Posterior cingulate gyrus (tissue), 11 donors: ENCODE data around the gene IFNK.
A peak's percentile ranks its signal among the peaks of the same experiment; 100 is the strongest.
"Not testable (repeated sequence)": the region's sequence is repeated elsewhere in the genome, so short reads cannot be mapped to it uniquely, and the experiment has no call there.

Source experiments
- DNase-seq, 10 donors: peaks; one replicate each; pipeline versions ENCODE4 v3.0.0 to v3.0.0-alpha.2; 2020 to 2021; ENCODE audit warnings: mixed read lengths in 3 of 10
- intact Hi-C: fragments of 100-400 bp; cut with DNase I; formaldehyde crosslinking; loops from one replicate; pipeline ENCODE4 v1.15.1; 2023

The IFNK gene, protein sequence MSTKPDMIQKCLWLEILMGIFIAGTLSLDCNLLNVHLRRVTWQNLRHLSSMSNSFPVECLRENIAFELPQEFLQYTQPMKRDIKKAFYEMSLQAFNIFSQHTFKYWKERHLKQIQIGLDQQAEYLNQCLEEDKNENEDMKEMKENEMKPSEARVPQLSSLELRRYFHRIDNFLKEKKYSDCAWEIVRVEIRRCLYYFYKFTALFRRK

DNA sequence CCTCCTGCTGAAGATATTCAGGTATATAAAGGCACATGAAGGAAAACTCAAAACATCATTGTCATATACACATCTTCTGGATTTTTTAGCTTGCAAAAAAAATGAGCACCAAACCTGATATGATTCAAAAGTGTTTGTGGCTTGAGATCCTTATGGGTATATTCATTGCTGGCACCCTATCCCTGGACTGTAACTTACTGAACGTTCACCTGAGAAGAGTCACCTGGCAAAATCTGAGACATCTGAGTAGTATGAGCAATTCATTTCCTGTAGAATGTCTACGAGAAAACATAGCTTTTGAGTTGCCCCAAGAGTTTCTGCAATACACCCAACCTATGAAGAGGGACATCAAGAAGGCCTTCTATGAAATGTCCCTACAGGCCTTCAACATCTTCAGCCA is at the start of gene IFNK:
TSS of gene IFNK (plus strand) at position 55 of the 400 bp plus-strand sequence. CDS start at position 102, 47 bp downstream.
- no peak for DNase-seq
- intact Hi-C loops, result loop anchor here (10.0 kb wide), 1 partner anchor 99 kb away; no protein-coding TSS in a partner anchor

DNA sequence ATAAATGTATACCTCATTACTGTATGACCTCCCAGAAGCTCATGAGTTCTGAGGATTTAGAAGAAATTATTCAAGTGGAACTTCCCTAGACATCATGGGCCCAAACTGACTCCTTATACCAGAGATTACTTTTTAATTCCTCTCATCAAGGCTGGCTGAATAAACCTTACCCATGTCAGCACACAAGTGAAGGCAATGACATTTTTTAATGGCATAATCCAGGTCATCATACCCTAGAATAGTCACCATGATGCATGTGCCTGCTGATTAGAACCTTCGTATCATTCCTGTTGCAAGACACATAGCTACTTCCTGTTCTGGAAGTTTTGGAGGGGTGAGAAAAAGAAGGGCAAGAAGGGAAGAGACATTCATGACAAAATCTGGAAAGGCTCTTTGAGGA is 49.8 kb upstream of the IFNK start:
- DNase-seq, result no peak
- intact Hi-C loops, result no loop called here

DNA sequence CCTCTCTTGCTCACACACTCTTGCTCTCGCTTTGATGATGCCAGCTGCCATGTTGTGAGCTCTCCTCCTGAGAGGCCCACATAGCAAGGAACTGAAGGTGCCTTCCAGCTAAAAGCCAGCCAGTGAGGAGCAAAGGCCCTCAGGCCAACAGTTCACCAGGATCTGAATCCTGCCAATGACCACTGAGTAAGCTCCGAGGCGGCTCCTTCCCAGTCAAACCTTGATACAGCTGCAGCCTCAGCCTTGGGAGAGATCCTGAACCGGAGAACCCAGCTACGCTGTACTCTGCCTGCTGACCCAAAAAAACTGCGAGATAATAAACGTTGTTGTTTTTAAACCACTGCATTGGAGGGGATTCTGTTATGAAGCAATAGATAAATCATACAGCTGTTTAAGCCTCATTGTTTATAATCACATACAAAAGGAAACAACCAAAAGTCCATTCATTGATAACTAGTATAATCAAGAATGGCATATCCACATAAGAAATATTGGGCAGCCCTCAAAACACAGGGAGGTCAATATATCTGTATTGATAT is 49.0 kb upstream of the IFNK start:
- DNase-seq, result peak in 1 of 10 donors; percentile 32
- intact Hi-C loops, result no loop called here

DNA sequence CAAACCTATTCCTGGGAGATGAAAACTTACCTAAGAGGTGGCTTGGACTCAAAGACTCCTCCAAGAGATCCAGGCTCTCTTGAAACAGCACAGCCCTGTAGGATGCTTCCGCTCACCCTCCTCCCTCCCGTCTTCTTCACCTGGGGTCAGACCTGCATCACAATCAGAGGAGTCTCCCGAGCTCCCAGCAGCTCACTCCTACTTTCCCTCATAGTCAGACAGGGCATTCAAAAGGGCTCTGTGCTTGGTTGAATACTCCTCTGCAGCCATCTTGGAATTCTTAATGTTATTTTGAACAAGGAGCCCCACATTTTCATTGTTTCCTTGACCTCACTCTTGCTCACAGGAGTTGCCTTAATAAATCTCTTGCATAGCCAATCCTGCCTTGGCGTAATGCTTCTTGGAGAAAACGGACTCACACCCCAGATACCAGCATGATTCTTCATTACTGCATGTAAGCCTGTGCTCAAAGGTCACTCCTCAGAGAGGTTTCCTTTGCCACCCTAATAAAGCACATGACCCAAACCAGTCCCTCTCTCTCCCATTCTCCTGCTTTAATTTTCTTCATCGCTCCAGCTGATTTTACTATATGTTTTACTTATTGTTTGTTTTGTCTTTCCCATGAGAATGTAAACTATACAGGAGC is 47.1 kb upstream of the IFNK start:
- peak in 1 of 10 donors; percentile 36 for DNase-seq
- intact Hi-C loops, result no loop called here

DNA sequence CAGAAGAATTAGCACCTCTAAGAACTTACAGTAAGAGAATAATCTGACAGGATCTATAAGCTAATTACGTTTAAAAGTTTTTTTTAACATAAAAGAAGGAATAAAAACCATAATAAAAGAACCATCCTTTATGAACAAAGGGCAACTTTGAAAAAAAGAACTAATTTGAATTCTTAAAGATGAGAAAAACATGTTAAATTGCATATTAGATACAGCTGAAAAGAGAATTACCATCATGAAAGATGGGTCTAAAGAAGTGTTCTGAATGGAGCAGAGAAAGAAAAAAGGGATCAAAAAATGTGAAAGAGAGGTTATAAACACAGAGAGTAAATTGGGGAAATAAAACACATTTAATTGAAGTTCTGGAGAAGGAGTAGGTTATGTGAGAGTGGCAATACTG is 45.8 kb upstream of the IFNK start:
- DNase-seq, result no peak
- intact Hi-C loops, result no loop called here

DNA sequence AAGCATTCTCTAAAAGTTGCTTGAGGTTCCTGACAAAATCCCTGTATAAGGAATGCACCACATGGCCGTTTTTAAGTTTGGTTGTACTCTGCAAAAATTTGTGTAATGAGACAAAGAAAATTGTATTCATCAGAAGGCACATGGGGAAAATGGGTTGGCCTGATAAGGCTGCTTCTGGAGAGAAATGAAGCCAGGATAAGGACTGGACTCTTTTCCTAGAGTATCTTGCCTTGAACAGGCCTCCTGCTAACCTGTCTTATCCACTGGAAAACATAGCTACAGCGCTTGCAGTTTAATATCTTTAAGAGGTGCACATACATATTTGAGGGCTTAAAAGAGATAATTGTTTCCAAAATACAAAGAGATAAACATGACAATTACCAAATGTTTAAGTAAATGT is 41.4 kb upstream of the IFNK start:
- no peak for DNase-seq
- intact Hi-C loops, result no loop called here

DNA sequence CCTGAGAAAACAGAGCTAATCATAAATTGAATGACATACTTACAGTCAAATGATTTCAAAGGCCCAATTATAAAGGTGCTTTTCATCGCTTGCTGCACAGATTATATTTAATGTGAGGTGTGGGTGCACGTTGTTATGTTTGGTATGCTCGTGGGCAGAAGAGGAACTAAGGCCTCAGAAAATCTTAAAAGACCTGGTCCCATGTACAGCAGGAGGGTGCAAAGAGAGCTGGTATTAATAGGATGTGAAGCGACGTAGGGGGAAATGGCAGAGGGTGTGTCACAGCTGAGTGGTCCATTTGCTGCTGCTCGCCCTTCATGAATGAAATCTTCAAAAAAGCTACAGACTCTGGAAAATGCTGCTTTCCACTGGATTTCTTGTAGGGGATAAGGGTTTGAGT is 40.5 kb upstream of the IFNK start:
- intact Hi-C loops, result no loop called here
- DNase-seq, result peak in 1 of 10 donors; percentile 30

DNA sequence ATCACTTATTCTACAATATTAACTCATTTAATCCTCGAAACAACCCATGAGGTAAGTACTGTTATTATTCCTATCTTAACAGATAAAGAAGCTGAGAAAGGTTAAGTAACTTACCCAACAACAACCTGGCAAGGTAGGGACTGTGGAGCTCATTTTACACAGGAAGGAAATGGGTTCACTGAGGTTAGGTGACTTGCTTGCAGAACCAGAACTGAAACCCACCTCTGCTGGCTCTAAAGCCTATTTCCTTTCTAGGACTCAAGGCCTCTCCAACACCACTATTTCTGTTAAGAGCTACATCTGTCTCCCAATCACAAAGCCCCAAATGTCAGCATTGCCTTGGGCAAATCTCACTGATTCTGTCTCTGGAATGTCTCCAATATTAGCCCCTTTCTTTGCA is 38.9 kb upstream of the IFNK start:
- intact Hi-C loops, result no loop called here
- DNase-seq, result no peak

DNA sequence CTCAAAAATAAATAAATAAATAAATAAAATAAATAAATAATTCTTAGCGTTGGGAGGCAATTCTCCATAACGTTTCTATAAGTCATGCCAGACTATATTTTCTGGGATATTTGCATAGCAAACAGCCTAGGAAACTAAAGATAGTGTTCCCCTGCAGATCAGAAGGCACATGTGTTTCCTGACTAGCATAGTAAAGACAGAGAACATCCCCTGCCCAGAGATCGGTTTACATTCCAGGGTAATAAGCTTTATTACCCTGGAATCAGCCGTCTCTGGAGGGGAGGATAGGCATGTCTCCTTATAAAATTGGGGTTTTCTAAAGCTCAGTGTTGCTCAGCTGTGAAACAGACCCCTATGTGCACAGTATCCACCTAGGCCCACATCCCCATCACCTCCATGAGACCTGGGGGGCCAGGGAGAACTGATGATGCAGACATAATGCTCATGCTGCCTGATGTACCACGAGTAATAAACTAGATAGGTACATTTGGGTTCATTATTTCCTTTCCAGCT is 36.9 kb upstream of the IFNK start:
- DNase-seq, result no peak
- intact Hi-C loops, result no loop called here

DNA sequence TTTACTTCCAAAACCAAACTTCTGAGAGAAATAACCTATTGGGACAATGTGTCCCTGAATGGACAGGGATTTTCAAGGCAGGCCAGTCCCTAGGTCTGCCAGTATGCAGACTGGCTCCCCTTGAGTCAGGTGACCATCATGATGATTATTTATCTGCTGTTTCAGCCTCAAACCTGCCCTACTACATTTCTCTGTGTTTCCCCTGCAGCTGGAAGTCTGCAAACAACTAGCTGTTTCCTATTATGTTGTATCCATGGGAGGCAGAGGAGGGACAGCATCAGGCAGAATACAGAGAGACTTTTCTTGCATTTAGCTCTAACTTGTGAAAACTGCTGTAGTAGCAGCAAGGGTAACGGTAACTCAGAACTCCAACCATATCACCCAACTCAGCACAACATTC is 36.2 kb upstream of the IFNK start:
- intact Hi-C loops, result no loop called here
- no peak for DNase-seq

DNA sequence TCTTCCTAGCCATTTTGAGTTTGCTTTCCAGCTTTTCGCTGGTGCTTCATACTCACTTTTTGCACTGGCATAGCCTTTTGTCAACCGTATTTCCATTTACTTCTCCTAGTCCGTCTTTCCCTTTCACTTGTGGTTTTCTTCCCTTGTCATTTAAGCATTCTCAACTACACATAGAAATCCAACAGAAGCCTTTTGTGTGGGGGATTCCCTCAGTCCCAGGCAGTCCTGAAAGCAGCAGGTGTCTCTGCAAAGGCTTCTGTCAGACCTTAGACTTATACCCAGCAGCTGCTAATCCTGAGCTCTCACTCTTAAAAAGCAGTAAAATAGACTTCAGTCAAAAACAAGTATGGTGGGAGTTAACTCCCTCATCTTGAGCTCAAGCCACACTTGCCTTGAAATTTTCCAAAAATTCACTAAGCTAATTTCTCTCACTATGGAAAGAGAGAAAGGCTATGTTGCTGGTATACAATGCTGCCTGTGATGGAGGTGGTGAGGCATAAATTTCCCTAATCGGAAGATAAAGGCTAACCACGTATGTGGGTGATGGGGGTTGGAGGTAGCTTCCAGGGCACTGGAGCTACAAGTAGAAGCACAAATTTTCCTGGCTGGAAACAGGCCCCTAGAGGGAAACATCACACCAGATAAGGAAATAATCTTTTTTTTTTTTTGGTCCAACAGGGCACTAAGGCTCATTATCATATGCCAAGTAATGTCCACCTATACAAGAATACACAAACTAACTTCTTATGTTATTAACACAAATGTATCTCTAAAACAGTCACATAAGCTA is 34.8 kb upstream of the IFNK start:
- intact Hi-C loops, result no loop called here
- DNase-seq, result no peak

DNA sequence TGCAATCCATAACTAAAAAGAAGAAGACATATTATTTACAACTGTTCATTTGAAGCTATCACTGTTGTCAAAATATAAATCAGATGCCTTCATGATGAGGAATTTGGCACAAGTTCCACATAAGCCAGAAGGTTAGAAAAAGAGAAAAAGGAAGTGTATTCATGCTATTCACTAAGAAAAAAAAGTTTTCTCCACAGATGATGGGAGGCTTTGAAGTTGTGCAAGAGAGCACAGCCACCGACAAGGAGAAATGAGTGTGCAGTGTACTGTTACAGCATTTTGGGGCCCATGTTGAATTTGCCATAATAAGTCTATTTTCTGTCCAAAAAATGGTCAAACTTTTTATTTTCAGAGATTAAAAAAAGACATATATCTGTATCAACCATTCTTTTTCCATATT is 32.9 kb upstream of the IFNK start:
- no peak for DNase-seq
- intact Hi-C loops, result no loop called here

DNA sequence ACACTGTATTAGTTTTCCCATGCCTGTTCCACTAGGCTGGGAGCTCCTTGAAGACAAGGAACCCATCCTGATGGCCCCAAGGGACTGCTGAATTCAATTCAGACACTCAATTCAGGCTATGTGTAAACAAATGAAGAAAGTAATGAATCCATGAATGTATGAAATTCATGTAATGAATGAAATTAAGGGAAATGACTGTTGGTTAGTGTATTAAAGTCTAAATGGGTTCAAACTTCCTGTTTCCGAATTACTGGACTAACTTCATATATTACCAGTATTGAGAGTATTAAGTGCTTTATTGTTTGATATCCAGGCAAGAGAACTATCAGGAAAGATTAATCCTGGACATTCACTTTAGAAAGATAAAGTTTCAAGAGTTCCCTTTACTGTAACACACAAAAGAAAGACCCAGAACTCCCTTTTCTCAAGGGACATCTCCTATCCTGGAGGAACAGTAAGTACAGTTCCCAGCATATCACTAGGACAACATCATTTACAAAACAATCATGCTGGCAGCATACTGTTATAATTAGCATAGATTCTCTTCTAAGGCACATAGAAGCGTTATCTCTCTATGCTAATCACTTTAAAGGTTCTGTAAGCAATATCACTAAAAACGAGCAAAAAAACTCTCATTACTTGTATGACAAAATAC is 28.5 kb upstream of the IFNK start:
- no peak for DNase-seq
- intact Hi-C loops, result no loop called here

DNA sequence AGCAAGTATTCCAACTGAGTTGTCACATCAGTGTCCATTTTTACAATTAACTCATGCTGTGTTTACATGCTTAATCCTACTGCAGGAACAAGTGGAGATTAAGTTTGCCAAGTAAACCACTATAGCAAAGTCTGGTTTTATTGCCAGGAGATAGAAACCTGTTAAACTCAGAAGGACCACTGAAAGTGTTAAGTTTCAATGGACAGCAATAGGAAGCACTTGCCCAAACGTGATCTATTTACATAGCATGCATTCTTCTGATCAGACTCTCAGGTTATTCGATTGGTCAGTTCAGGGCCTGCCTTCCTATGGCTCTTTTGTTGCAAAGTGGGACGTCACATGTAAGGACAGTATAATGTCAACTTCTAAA is 28.0 kb upstream of the IFNK start:
- intact Hi-C loops, result no loop called here
- no peak for DNase-seq

DNA sequence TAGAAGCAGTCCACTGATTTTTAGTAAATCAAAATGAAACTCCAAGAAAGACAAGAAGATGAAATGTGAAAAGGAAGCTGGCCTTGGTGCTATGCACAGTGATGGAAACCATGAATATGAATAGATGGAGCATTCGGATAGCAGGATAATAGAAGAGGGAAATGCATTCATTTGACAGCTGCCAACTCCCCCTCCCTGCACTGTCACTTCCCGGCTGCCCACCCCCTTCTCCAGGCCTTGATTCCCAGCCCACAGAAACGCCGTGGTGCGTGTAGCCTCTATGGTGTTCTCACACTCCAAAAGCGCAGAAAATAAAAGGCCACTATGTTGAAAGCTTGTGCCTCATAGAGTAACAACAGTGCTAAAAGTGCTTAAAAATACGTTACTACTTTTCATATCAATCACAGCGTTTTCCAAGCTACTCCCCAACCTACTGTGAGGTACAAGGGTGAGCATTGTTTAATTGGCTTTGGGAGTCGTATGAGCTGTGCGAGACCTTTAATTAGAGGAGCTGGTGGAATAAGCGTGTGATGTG is 26.1 kb upstream of the IFNK start:
- peak in 9 of 10 donors; percentile 30 to 93 (median 60) for DNase-seq
- intact Hi-C loops, result no loop called here

DNA sequence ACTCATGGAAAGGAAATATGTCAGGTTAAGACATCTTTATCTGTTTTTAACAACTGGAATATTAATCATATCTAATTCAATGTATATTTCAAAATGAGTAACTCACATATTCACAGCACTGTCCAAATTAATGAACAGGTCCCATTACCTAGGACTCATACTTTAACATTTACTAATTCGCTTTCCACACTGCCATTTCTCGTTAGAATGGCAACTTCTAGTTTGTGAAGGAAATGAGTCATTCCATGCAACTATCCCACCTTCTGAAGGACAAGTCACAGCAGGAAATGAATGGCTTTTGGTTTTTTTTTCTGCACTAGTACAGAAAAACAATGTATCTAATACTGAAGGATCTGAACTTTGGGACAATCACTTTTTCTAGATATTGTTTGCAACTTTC is 24.6 kb upstream of the IFNK start:
- DNase-seq, result no peak
- intact Hi-C loops, result no loop called here

DNA sequence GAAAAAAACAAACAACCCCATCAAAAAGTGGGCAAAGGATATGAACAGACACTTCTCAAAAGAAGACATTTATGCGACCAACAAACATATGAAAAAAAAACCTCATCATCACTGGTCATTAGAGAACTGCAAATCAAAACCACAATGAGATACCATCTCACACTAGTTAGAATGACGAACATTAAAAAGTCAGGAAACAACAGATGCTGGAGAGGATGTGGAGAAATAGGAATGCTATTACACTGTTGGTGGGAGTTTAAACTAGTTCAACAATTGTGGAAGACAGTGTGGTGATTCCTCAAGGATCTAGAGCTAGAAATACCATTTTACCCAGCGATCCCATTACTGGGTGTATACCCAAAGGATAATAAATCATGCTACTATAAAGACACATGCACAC is 23.2 kb upstream of the IFNK start:
- intact Hi-C loops, DNase-seq: not testable (repeated sequence)

DNA sequence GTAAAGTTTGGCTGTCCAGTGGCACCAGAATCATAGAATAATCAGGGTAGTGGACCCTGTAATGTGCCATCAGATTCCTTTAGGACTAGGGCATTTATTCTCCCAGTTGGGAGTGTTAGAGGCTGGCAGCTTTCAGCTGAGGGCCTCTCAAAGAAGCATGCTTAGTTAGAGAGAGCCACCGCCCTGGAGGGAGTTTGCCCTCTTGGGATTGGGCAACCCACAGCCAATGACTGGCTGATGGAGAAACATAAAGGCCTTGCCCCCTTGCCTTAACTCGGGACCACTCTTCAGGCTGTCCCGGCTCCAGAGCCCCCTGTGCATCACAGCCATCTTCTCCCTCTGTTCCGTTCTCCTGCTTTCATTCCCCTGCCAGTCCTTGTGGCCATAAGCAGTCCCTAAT is 20.5 kb upstream of the IFNK start:
- intact Hi-C loops, result no loop called here

DNA sequence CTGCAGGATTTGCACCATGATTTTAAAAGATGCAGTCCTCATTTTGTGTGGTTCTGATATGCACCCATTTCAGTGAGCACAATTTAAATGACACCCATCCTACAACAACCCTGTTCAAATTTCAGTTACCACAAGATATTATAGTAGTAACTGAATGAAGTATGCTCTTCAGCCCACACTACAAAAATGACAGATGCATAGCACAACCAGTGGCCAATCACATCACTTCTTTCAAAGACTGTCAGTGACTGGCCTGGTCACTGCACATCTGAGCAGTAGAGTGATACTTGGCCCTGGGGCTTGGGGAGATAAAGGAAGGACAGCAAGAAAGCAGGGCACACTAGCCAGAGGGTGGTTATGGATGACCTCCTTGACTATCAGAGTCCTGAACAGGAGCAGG is 19.8 kb upstream of the IFNK start:
- intact Hi-C loops, result no loop called here
- DNase-seq, result no peak

More for the DNA sequence above, 20.5 kb upstream of the IFNK start:
- DNase-seq, result peak in 1 of 10 donors; percentile 78

DNA sequence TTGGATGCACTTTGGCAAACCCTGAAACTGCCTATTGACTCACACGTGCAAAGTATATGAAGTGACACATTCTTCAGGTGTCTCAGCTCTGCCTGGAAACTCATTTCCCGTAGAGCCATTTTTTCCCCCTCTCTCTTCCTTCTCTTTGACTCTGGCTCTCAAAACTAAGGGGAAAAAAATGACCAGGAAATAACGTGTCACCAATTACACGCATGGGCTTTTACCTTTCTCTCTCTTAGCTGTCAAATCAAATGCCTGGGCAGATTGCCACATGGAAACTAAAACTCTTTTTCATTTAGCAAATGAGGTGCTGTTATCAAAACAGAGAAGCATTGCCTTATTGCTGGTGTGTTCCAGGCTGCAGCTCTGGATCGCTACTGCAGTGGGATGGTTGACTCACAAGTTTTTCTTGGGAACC is 18.3 kb upstream of the IFNK start:
- no peak for DNase-seq
- intact Hi-C loops, result no loop called here
